SK-N-SH treated with all-trans-retinoic acid at 6 μM for 48 hours (cell line): Measurements from ENCODE around the gene BPIFB2.

ENCODE experiments used
- ATAC-seq: fragments of 200-7000 bp; cut with Tn5 transposase; 3 replicates; pipeline ENCODE4 v1.9.1; 2020; ENCODE audit warnings: mild to moderate bottlenecking, moderate library complexity
- ARNTL ChIP-seq: fragments of 450-650 bp; formaldehyde crosslinking; IDR thresholded peaks from 2 replicates; pipeline ENCODE4 v1.5.0; 2020; ENCODE audit warnings: low read depth, mild to moderate bottlenecking, moderate library complexity, borderline replicate concordance
- BACH2 ChIP-seq: fragments of 250-450 bp; sonication (Bioruptor Pico); IDR thresholded peaks from 2 replicates; pipeline ENCODE4 v1.9.0; 2021; ENCODE audit warnings: mild to moderate bottlenecking, borderline replicate concordance
- CREB5 ChIP-seq: fragments of 250-450 bp; sonication (Bioruptor Pico); IDR thresholded peaks from 2 replicates; pipeline ENCODE4 v1.5.1; 2020; ENCODE audit warnings: low read depth, mild to moderate bottlenecking, moderate library complexity
- CSDC2 ChIP-seq: fragments of 250-450 bp; sonication (Bioruptor Pico); IDR thresholded peaks from 2 replicates; pipeline ENCODE4 v1.5.0; 2020; ENCODE audit warnings: mild to moderate bottlenecking, moderate library complexity
- ESRRG ChIP-seq: fragments of 250-450 bp; sonication (Bioruptor Pico); IDR thresholded peaks from 2 replicates; pipeline ENCODE4 v1.6.1; 2021; ENCODE audit warnings: mild to moderate bottlenecking
- ISL1 ChIP-seq: fragments of 250-450 bp; sonication (Bioruptor Pico); IDR thresholded peaks from 2 replicates; pipeline ENCODE4 v2.1.2; 2022; ENCODE audit warnings: mild to moderate bottlenecking, moderate library complexity
- OSR1 ChIP-seq: fragments of 250-450 bp; sonication (Bioruptor Pico); IDR thresholded peaks from 2 replicates; pipeline ENCODE4 v1.8.0; 2022; ENCODE audit warnings: moderate library complexity, mild to moderate bottlenecking, inconsistent platforms
- POU6F1 ChIP-seq: fragments of 250-450 bp; sonication (Bioruptor Pico); IDR thresholded peaks from 2 replicates; pipeline ENCODE4 v1.8.0; 2021; ENCODE audit warnings: low read depth, mild to moderate bottlenecking, moderate library complexity, borderline replicate concordance
- PPARA ChIP-seq: fragments of 250-450 bp; sonication (Bioruptor Pico); IDR thresholded peaks from 2 replicates; pipeline ENCODE4 v1.5.0; 2020; ENCODE audit warnings: mild to moderate bottlenecking, borderline replicate concordance
- RARB ChIP-seq: fragments of 250-450 bp; sonication (Bioruptor Pico); IDR thresholded peaks from 2 replicates; pipeline ENCODE4 v1.8.0; 2021; ENCODE audit warnings: mild to moderate bottlenecking, moderate library complexity
- SNAI2 ChIP-seq: fragments of 250-450 bp; sonication (Bioruptor Pico); IDR thresholded peaks from 2 replicates; pipeline ENCODE4 v1.5.0; 2020; ENCODE audit warnings: mild to moderate bottlenecking, moderate library complexity
- TCF4 ChIP-seq: fragments of 250-450 bp; sonication (Bioruptor Pico); IDR thresholded peaks from 2 replicates; pipeline ENCODE4 v1.8.0; 2021; ENCODE audit warnings: mild to moderate bottlenecking, moderate library complexity, borderline replicate concordance
- TOX ChIP-seq: fragments of 250-450 bp; sonication (Bioruptor Pico); IDR thresholded peaks from 2 replicates; pipeline ENCODE4 v1.8.0; 2021; ENCODE audit warnings: mild to moderate bottlenecking, moderate library complexity, borderline replicate concordance
- ZC3H10 ChIP-seq: fragments of 250-450 bp; sonication (Bioruptor Pico); IDR thresholded peaks from 2 replicates; pipeline ENCODE4 v1.5.1; 2021; ENCODE audit warnings: mild to moderate bottlenecking, moderate library complexity
- ZFP3 ChIP-seq: fragments of 250-450 bp; sonication (Bioruptor Pico); IDR thresholded peaks from 2 replicates; pipeline ENCODE4 v1.5.0; 2020; ENCODE audit warnings: mild to moderate bottlenecking, moderate library complexity
- ZFP30 ChIP-seq: fragments of 450-650 bp; formaldehyde crosslinking; IDR thresholded peaks from 2 replicates; pipeline ENCODE4 v1.5.0; 2022; ENCODE audit warnings: mild to moderate bottlenecking, moderate library complexity
- ZNF565 ChIP-seq: fragments of 450-650 bp; formaldehyde crosslinking; conservative IDR thresholded peaks from 2 replicates; pipeline ENCODE4 v1.5.0; 2020; ENCODE audit warnings: low read depth, mild to moderate bottlenecking, moderate library complexity
- ZNF70 ChIP-seq: fragments of 450-650 bp; formaldehyde crosslinking; IDR thresholded peaks from 2 replicates; pipeline ENCODE4 v1.5.0; 2020; ENCODE audit warnings: mild to moderate bottlenecking, moderate library complexity
- ZNF8 ChIP-seq: fragments of 450-650 bp; formaldehyde crosslinking; IDR thresholded peaks from 2 replicates; pipeline ENCODE4 v1.5.0; 2020; ENCODE audit warnings: mild to moderate bottlenecking, moderate library complexity
- TF ChIP-seq, protein P1 (sequence below): fragments of 250-450 bp; sonication (Bioruptor Pico); IDR thresholded peaks from 2 replicates; pipeline ENCODE4 v1.8.0; 2020; ENCODE audit warnings: mild to moderate bottlenecking, moderate library complexity, borderline replicate concordance

BPIFB2 gene

GRCh38 chr20:32964575-32964974, 42.9 kb upstream of the BPIFB2 start:
- no peak for ATAC-seq
- TF ChIP-seq ZNF565 (CRISPR knock-in tag): no peak
- no peak for TF ChIP-seq CREB5
- TF ChIP-seq OSR1 (CRISPR knock-in tag): no peak
- no peak for TF ChIP-seq CSDC2 (CRISPR knock-in tag)
- TF ChIP-seq ARNTL (CRISPR knock-in tag): no peak

DNA sequence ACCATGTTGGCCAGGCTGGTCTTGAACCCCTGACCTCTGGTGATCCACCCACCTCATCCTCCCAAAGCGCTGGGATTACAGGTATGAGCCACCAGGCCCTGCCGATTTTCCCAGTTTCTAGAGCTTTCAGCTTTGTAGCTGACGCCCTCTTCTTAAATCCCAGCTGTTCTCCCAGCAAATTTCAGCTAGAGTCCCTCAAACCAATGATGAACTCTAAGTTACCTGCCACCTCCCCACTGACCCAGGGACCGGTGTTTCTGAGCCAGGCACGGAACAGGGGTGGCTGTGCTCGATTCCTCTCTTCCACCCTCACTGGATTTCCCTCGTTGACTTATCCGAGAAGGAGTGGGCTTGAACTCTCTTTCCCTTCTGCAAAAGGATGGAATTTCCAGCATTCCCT, 42.4 kb upstream of the BPIFB2 start:
- TF ChIP-seq RARB (CRISPR knock-in tag): no peak

GRCh38 chr20:32965581-32966373, 41.7 kb upstream of the BPIFB2 start:
- TF ChIP-seq ESRRG (CRISPR knock-in tag) (no peak), ZNF70 (CRISPR knock-in tag) (no peak), POU6F1 (CRISPR knock-in tag) (no peak), ZFP30 (CRISPR knock-in tag) (no peak), ZNF565 (CRISPR knock-in tag) (no peak), RARB (CRISPR knock-in tag) (no peak), TCF4 (CRISPR knock-in tag) (no peak), ISL1 (CRISPR knock-in tag) (no peak), PPARA (CRISPR knock-in tag) (no peak)
- TF ChIP-seq, protein P1, sequence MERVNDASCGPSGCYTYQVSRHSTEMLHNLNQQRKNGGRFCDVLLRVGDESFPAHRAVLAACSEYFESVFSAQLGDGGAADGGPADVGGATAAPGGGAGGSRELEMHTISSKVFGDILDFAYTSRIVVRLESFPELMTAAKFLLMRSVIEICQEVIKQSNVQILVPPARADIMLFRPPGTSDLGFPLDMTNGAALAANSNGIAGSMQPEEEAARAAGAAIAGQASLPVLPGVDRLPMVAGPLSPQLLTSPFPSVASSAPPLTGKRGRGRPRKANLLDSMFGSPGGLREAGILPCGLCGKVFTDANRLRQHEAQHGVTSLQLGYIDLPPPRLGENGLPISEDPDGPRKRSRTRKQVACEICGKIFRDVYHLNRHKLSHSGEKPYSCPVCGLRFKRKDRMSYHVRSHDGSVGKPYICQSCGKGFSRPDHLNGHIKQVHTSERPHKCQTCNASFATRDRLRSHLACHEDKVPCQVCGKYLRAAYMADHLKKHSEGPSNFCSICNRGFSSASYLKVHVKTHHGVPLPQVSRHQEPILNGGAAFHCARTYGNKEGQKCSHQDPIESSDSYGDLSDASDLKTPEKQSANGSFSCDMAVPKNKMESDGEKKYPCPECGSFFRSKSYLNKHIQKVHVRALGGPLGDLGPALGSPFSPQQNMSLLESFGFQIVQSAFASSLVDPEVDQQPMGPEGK (CRISPR knock-in tag): no peak
- ATAC-seq: no peak

More for the DNA sequence above, 42.4 kb upstream of the BPIFB2 start:
- ATAC-seq: no peak

- ATAC-seq: no peak
- no peak for TF ChIP-seq BACH2 (CRISPR knock-in tag)
- no peak for TF ChIP-seq ZFP30 (CRISPR knock-in tag)
- TF ChIP-seq ZNF70 (CRISPR knock-in tag): no peak
- TF ChIP-seq ZC3H10: no peak
- no peak for TF ChIP-seq ZFP3 (CRISPR knock-in tag)
- no peak for TF ChIP-seq POU6F1 (CRISPR knock-in tag)
- no peak for TF ChIP-seq PPARA (CRISPR knock-in tag)
- TF ChIP-seq TOX (CRISPR knock-in tag): no peak
- no peak for TF ChIP-seq ZNF8 (CRISPR knock-in tag)
- TF ChIP-seq RARB (CRISPR knock-in tag): no peak
- TF ChIP-seq SNAI2 (CRISPR knock-in tag): no peak
- no peak for TF ChIP-seq ZNF565 (CRISPR knock-in tag)
Measured at GRCh38 chr20:32966382-32966781, 41.1 kb upstream of the BPIFB2 start.
